Measurements from ENCODE around the gene RPN2.

The RPN2 gene

GRCh38 chr20:37249304-37249703 is 70.2 kb downstream of the RPN2 start:
- H3K9me3 ChIP-seq (ENCODE audit: control insufficient read depth in 2 of 2, low read length in 2 of 2) = peaks cover 0 to under 1% of the 10 kb centered on the region in 2 donors
- no peaks in the 10 kb centered on the region for H3K4me1 ChIP-seq (ENCODE audit: control insufficient read depth in 2 of 2, insufficient read depth in 2 of 2, low read length in 2 of 2)
- H3K36me3 ChIP-seq (ENCODE audit: control insufficient read depth in 2 of 2, insufficient read depth in 2 of 2, low read length in 2 of 2) = peaks cover 4 to 5% of the 10 kb centered on the region in 2 donors
- no peak overlapping the region for H3K27ac ChIP-seq (ENCODE audit: low read depth in 2 of 2, low read length in 2 of 2)
- H3K9ac ChIP-seq (ENCODE audit: low read depth in 1 of 2, low read length in 2 of 2) = no peak overlapping the region
- no peaks in the 10 kb centered on the region for H3K27me3 ChIP-seq (ENCODE audit: control insufficient read depth in 2 of 2, insufficient read depth in 2 of 2, low read length in 2 of 2)
- H3K4me3 ChIP-seq (ENCODE audit: low read length in 2 of 2) = no peak overlapping the region

- Histone ChIP-seq H3K27ac (ENCODE audit: low read depth in 2 of 2, low read length in 2 of 2) (no peak overlapping the region), H3K9ac (ENCODE audit: low read depth in 1 of 2, low read length in 2 of 2) (no peak overlapping the region), H3K27me3 (ENCODE audit: control insufficient read depth in 2 of 2, insufficient read depth in 2 of 2, low read length in 2 of 2) (no peaks in the 10 kb centered on the region)
These were observed 72.8 kb downstream of the RPN2 start for GRCh38 chr20:37251825-37252477.

GRCh38 chr20:37253087-37253486 is 74.0 kb downstream of the RPN2 start:
- Histone ChIP-seq H3K36me3 (ENCODE audit: control insufficient read depth in 2 of 2, insufficient read depth in 2 of 2, low read length in 2 of 2) (no peaks in the 10 kb centered on the region), H3K27me3 (ENCODE audit: control insufficient read depth in 2 of 2, insufficient read depth in 2 of 2, low read length in 2 of 2) (no peaks in the 10 kb centered on the region), H3K9me3 (ENCODE audit: control insufficient read depth in 2 of 2, low read length in 2 of 2) (peaks cover 0 to 5% of the 10 kb centered on the region in 2 donors), H3K27ac (ENCODE audit: low read depth in 2 of 2, low read length in 2 of 2) (no peak overlapping the region), H3K9ac (ENCODE audit: low read depth in 1 of 2, low read length in 2 of 2) (no peak overlapping the region), H3K4me1 (ENCODE audit: control insufficient read depth in 2 of 2, insufficient read depth in 2 of 2, low read length in 2 of 2) (no peaks in the 10 kb centered on the region), H3K4me3 (ENCODE audit: low read length in 2 of 2) (no peak overlapping the region)

More at GRCh38 chr20:37251825-37252477, 72.8 kb downstream of the RPN2 start:
- Histone ChIP-seq H3K9me3 (ENCODE audit: control insufficient read depth in 2 of 2, low read length in 2 of 2) (peaks cover 0 to 5% of the 10 kb centered on the region in 2 donors), H3K36me3 (ENCODE audit: control insufficient read depth in 2 of 2, insufficient read depth in 2 of 2, low read length in 2 of 2) (no peaks in the 10 kb centered on the region), H3K4me3 (ENCODE audit: low read length in 2 of 2) (no peak overlapping the region), H3K4me1 (ENCODE audit: control insufficient read depth in 2 of 2, insufficient read depth in 2 of 2, low read length in 2 of 2) (no peaks in the 10 kb centered on the region)

- no peak overlapping the region for H3K9ac ChIP-seq (ENCODE audit: low read depth in 1 of 2, low read length in 2 of 2)
- no peak overlapping the region for H3K4me3 ChIP-seq (ENCODE audit: low read length in 2 of 2)
- H3K27ac ChIP-seq (ENCODE audit: low read depth in 2 of 2, low read length in 2 of 2) = no peak overlapping the region
- no peaks in the 10 kb centered on the region for H3K4me1 ChIP-seq (ENCODE audit: control insufficient read depth in 2 of 2, insufficient read depth in 2 of 2, low read length in 2 of 2)
- no peaks in the 10 kb centered on the region for H3K27me3 ChIP-seq (ENCODE audit: control insufficient read depth in 2 of 2, insufficient read depth in 2 of 2, low read length in 2 of 2)
- no peaks in the 10 kb centered on the region for H3K36me3 ChIP-seq (ENCODE audit: control insufficient read depth in 2 of 2, insufficient read depth in 2 of 2, low read length in 2 of 2)
- H3K9me3 ChIP-seq (ENCODE audit: control insufficient read depth in 2 of 2, low read length in 2 of 2) = peaks cover 0 to 5% of the 10 kb centered on the region in 2 donors
These were observed 75.2 kb downstream of the RPN2 start for GRCh38 chr20:37254114-37254878.

GRCh38 chr20:37256286-37256685 is 77.2 kb downstream of the RPN2 start:
- Histone ChIP-seq H3K36me3 (ENCODE audit: control insufficient read depth in 2 of 2, insufficient read depth in 2 of 2, low read length in 2 of 2) (no peaks in the 10 kb centered on the region), H3K27ac (ENCODE audit: low read depth in 2 of 2, low read length in 2 of 2) (no peak overlapping the region), H3K9ac (ENCODE audit: low read depth in 1 of 2, low read length in 2 of 2) (no peak overlapping the region), H3K27me3 (ENCODE audit: control insufficient read depth in 2 of 2, insufficient read depth in 2 of 2, low read length in 2 of 2) (no peaks in the 10 kb centered on the region), H3K4me3 (ENCODE audit: low read length in 2 of 2) (no peak overlapping the region), H3K4me1 (ENCODE audit: control insufficient read depth in 2 of 2, insufficient read depth in 2 of 2, low read length in 2 of 2) (peaks cover 0 to 4% of the 10 kb centered on the region in 2 donors), H3K9me3 (ENCODE audit: control insufficient read depth in 2 of 2, low read length in 2 of 2) (peaks cover 0 to 5% of the 10 kb centered on the region in 2 donors)

- Histone ChIP-seq H3K9ac (ENCODE audit: low read depth in 1 of 2, low read length in 2 of 2) (no peak overlapping the region), H3K9me3 (ENCODE audit: control insufficient read depth in 2 of 2, low read length in 2 of 2) (peaks cover 0 to 5% of the 10 kb centered on the region in 2 donors), H3K27ac (ENCODE audit: low read depth in 2 of 2, low read length in 2 of 2) (no peak overlapping the region), H3K36me3 (ENCODE audit: control insufficient read depth in 2 of 2, insufficient read depth in 2 of 2, low read length in 2 of 2) (no peaks in the 10 kb centered on the region), H3K4me1 (ENCODE audit: control insufficient read depth in 2 of 2, insufficient read depth in 2 of 2, low read length in 2 of 2) (peaks cover 0 to 4% of the 10 kb centered on the region in 2 donors), H3K4me3 (ENCODE audit: low read length in 2 of 2) (no peak overlapping the region), H3K27me3 (ENCODE audit: control insufficient read depth in 2 of 2, insufficient read depth in 2 of 2, low read length in 2 of 2) (no peaks in the 10 kb centered on the region)
These were observed 78.4 kb downstream of the RPN2 start for GRCh38 chr20:37257530-37257929.

- Histone ChIP-seq H3K27me3 (ENCODE audit: control insufficient read depth in 2 of 2, insufficient read depth in 2 of 2, low read length in 2 of 2) (no peaks in the 10 kb centered on the region), H3K27ac (ENCODE audit: low read depth in 2 of 2, low read length in 2 of 2) (no peak overlapping the region), H3K9ac (ENCODE audit: low read depth in 1 of 2, low read length in 2 of 2) (no peak overlapping the region), H3K4me1 (ENCODE audit: control insufficient read depth in 2 of 2, insufficient read depth in 2 of 2, low read length in 2 of 2) (peaks cover 0 to 4% of the 10 kb centered on the region in 2 donors), H3K4me3 (ENCODE audit: low read length in 2 of 2) (no peak overlapping the region), H3K36me3 (ENCODE audit: control insufficient read depth in 2 of 2, insufficient read depth in 2 of 2, low read length in 2 of 2) (no peaks in the 10 kb centered on the region), H3K9me3 (ENCODE audit: control insufficient read depth in 2 of 2, low read length in 2 of 2) (peaks cover 0 to 5% of the 10 kb centered on the region in 2 donors)
These were observed 78.9 kb downstream of the RPN2 start for GRCh38 chr20:37257988-37258387.

GRCh38 chr20:37259031-37259430 is 79.9 kb downstream of the RPN2 start:
- Histone ChIP-seq H3K4me3 (ENCODE audit: low read length in 2 of 2) (no peak overlapping the region), H3K27me3 (ENCODE audit: control insufficient read depth in 2 of 2, insufficient read depth in 2 of 2, low read length in 2 of 2) (no peaks in the 10 kb centered on the region)

GRCh38 chr20:37259865-37260264 is 80.7 kb downstream of the RPN2 start:
- Histone ChIP-seq H3K36me3 (ENCODE audit: control insufficient read depth in 2 of 2, insufficient read depth in 2 of 2, low read length in 2 of 2) (no peaks in the 10 kb centered on the region), H3K9ac (ENCODE audit: low read depth in 1 of 2, low read length in 2 of 2) (no peak overlapping the region), H3K27me3 (ENCODE audit: control insufficient read depth in 2 of 2, insufficient read depth in 2 of 2, low read length in 2 of 2) (no peaks in the 10 kb centered on the region), H3K4me3 (ENCODE audit: low read length in 2 of 2) (no peak overlapping the region), H3K4me1 (ENCODE audit: control insufficient read depth in 2 of 2, insufficient read depth in 2 of 2, low read length in 2 of 2) (peaks cover 0 to 4% of the 10 kb centered on the region in 2 donors), H3K9me3 (ENCODE audit: control insufficient read depth in 2 of 2, low read length in 2 of 2) (no peaks in the 10 kb centered on the region), H3K27ac (ENCODE audit: low read depth in 2 of 2, low read length in 2 of 2) (no peak overlapping the region)

More at GRCh38 chr20:37259031-37259430, 79.9 kb downstream of the RPN2 start:
- H3K27ac ChIP-seq (ENCODE audit: low read depth in 2 of 2, low read length in 2 of 2) = no peak overlapping the region
- no peaks in the 10 kb centered on the region for H3K36me3 ChIP-seq (ENCODE audit: control insufficient read depth in 2 of 2, insufficient read depth in 2 of 2, low read length in 2 of 2)
- no peak overlapping the region for H3K9ac ChIP-seq (ENCODE audit: low read depth in 1 of 2, low read length in 2 of 2)
- peaks cover 0 to 4% of the 10 kb centered on the region in 2 donors for H3K4me1 ChIP-seq (ENCODE audit: control insufficient read depth in 2 of 2, insufficient read depth in 2 of 2, low read length in 2 of 2)
- H3K9me3 ChIP-seq (ENCODE audit: control insufficient read depth in 2 of 2, low read length in 2 of 2) = peaks cover 0 to 5% of the 10 kb centered on the region in 2 donors

GRCh38 chr20:37260923-37261322 is 81.8 kb downstream of the RPN2 start:
- peaks cover 0 to 4% of the 10 kb centered on the region in 2 donors for H3K4me1 ChIP-seq (ENCODE audit: control insufficient read depth in 2 of 2, insufficient read depth in 2 of 2, low read length in 2 of 2)
- H3K27ac ChIP-seq (ENCODE audit: low read depth in 2 of 2, low read length in 2 of 2) = no peak overlapping the region
- no peaks in the 10 kb centered on the region for H3K27me3 ChIP-seq (ENCODE audit: control insufficient read depth in 2 of 2, insufficient read depth in 2 of 2, low read length in 2 of 2)

More at GRCh38 chr20:37260923-37261322, 81.8 kb downstream of the RPN2 start:
- Histone ChIP-seq H3K4me3 (ENCODE audit: low read length in 2 of 2) (no peak overlapping the region), H3K9ac (ENCODE audit: low read depth in 1 of 2, low read length in 2 of 2) (no peak overlapping the region), H3K9me3 (ENCODE audit: control insufficient read depth in 2 of 2, low read length in 2 of 2) (no peaks in the 10 kb centered on the region), H3K36me3 (ENCODE audit: control insufficient read depth in 2 of 2, insufficient read depth in 2 of 2, low read length in 2 of 2) (no peaks in the 10 kb centered on the region)

All from mucosa of rectum (tissue), 2 donors.